Left kidney (tissue), 2 donors: Measurements from ENCODE around the gene PODNL1. TPM values are rescaled to one million over a fixed set of nuclear protein-coding genes. Genes with fewer than 3 reads are reported as not detected.
A peak's percentile ranks its signal among the peaks of the same experiment; 100 is the strongest.
"Not testable (repeated sequence)": the region's sequence is repeated elsewhere in the genome, so short reads cannot be mapped to it uniquely, and the experiment has no call there.

Source experiments
- DNase-seq: peaks from one replicate; pipeline ENCODE4 v3.0.0-alpha.2; 2013
- polyA plus RNA-seq: library from polyadenylated mRNA; unstranded; fragments of 120-200 nt; gene quantifications from one replicate; pipeline ENCODE4 v1.2.1, GENCODE V29; 2013; ENCODE audit not compliant: insufficient read length

PODNL1 gene
- polyA plus RNA-seq, 1 donor: 1.2 TPM

GRCh38 chr19:13926715-13927114 lies 11.5 kb downstream of the PODNL1 start:
- DNase-seq: no peak

DNA sequence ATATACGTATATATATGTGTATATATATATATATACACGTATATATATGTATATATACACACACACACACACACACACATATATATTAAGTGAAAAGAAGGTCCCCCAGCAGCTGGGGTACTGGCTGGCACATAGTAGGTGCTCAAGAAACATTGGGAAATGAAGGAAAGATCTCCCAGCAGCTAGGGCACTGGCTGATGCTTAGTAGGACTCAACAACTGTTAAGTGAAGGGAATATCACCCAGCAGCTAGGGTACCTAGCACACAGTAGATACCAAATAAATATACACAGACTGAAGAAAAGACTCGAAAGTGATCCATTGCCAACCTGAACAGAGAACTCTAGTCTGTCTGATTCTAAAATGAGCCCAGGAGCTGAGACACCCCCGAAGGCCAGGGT lies 12.2 kb downstream of the PODNL1 start:
- no peak for DNase-seq

DNA sequence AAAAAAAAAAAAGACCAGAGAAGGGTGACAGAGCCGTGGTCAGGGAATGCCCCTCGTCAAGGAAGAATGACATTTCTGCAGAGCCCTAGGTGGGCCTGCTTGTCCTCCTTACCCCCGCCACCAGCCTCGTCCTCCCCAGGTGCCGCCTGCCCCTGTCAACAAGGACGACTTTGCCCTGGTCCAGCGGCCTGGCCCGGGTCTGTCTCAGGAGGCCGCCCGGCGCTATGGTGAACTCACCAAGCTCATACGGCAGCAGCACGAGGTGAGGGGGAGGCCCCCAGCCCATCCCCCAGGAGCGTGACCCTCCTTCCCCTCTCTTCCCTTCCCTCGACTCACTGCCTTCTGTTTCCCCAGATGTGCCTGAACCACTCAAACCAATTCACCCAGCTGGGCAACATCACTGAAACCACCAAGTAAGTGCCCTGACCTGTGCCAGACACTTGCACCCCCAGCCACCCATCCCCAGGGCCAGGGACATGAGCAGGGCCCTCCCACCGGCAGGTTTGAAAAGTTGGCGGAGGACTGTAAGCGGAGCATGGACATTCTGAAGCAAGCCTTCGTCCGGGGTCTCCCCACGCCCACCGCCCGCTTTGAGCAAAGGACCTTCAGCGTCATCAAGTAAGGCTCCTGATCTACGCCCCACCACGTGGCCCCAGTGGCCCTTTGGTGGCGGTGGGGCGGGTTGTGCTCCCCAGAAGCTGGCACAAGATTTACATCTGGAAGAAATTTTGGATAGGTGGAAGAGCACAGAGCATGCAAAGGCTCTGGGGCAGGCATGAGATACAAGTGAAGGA lies 14.8 kb downstream of the PODNL1 start:
- no peak for DNase-seq

DNA sequence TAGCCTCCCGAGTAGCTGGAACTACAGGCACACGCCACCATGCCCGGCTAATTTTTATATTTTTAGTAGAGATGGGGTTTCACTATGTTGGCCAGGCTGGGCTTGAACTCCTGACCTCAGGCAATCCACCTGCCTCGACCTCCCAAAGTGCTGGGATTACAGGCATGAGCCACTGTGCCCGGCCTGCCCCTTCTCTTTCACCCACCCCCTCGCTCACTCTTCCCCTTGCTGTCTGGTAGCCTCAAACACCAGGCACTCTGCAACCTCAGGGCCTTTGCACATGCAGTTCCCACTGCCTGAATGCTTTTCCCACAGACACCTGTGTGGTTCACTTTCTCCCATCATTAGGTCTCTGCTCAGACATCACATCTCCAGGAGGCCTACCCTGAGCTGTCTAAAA lies 16.1 kb downstream of the PODNL1 start:
- DNase-seq: not testable (repeated sequence)

DNA sequence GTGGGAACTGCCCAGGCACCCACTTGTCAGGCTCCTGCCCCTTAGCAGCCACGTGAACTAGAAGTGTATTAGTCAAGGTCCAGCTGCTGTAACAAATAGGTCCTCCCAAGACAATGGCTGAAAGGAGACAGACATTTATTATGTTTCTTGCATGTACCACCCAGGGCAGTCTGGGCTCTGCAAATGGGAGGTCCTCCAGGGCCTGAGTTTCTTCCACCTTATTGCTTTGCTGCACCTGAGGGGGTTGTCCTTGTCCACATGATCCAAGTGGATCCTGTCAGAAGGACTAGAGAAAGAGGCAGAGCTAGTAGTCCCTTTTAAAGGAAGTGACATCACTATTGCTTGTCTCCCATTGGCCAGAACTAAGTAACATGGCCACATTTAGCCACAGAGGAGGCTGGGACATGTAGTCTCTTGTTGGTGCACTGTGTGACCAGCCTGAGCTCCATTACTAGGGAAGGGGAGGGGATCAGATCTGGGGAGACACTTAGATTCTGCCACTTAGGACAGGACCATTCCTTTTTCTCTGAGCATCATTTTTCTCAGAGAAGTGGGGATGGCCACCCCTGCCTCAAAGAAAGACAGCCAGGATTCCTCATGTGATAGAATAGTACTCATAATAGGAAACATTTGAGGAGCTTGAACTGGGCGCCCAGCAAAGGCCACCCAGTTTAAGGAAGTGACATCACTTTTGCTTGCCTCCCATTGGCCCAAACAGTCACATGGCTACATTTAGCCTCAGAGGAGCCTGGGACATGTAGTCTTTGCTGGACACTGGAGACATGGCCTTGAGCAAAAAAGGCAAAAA lies 17.1 kb downstream of the PODNL1 start:
- DNase-seq: no peak

- no peak for DNase-seq
These were observed 17.7 kb downstream of the PODNL1 start for GRCh38 chr19:13920524-13920923.

DNA sequence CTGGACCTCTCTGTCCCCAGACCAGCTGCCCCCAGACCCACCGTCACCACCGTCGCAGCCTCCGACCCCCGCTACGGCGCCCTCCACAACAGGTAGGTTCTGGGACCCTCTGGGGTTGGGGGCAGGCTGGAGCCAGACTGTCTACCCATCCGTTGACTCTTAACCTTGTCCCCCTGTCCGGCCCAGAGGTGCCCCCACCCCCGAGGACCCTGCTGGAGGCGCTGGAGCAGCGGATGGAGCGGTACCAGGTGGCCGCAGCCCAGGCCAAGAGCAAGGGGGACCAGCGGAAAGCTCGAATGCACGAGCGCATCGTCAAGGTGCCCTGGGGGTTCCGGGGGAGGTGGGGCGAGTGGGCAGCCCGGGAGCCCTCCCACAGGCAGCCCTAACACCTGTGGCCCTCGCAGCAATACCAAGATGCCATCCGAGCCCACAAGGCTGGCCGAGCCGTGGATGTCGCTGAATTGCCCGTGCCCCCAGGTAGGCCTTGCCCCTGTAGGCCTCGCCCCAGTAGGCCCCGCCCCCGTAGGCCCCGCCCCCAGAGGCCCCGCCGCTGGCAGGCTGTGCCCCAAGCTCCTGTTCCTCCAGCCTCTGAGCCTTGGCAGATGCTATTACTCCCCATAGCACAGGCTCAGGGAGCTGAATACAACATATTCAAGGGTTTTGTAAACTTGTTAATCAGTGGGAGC lies 19.3 kb downstream of the PODNL1 start:
- no peak for DNase-seq

DNA sequence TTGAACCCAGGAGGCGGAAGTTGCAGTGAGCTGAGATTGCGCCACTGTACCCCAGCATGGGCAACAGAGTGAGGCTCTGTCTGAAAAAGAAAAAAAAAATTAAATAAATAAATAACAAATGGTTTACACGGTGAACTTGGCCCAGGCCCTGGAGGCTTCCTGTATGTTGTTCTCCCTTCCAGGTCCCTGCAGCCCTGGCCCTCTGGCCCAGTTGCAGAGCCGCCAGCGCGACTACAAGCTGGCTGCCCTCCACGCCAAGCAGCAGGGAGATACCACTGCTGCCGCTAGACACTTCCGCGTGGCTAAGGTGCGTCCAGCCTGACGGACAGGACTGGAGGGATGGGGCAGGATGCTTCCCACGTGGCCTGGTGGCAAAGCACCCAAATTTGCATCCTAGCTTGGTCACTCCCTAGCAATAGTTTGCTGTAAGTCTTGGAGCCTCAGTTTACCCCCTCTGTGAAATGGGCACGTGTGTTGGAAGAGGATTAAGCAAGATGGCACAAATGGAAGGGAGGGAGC lies 20.3 kb downstream of the PODNL1 start:
- no peak for DNase-seq

DNA sequence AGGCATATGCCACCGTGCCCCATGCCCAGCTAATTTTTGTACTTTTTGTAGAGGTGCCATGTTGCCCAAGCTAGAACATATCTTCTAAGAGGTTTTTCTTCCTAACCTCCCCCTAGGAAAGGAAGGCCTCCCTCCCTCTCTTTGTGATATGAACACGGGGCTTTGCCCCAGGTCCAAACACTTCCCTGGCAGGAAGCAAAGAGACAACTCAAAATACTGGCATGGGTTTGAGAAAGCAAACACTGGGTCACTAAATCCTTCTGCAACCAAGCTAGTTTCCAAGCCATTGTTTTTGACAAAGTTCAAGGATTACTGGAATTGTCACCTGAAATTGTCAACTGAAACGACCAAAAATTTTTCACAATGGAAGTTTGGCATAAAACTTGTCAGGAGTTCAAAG lies 23.4 kb downstream of the PODNL1 start:
- DNase-seq: no peak

- no peak for DNase-seq
These were observed 24.9 kb downstream of the PODNL1 start for GRCh38 chr19:13913352-13913751.

GRCh38 chr19:13909430-13909829 lies 28.8 kb downstream of the PODNL1 start:
- no peak for DNase-seq

DNA sequence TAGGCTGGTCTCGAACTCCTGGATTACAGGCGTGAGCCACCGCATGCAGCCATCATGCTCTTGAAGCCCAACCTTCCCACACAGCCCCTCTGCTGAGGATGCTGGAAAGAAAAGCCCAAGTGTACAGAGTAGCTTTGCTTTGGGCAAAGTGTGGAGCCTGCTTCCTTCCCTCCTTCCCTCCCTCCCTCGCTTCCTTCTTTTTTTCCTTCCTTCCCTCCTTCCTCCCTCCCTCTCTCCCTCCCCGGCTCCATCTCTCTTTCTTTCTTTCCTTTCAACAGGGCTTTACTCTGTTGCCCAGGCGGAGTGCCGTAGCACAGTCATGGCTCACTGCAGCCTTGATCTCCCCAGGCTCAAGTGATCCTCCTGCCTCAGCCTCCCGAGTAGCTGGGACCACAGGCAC lies 29.5 kb downstream of the PODNL1 start:
- no peak for DNase-seq

GRCh38 chr19:13906910-13907309 lies 31.3 kb downstream of the PODNL1 start:
- no peak for DNase-seq

- DNase-seq: no peak
These were observed 31.7 kb downstream of the PODNL1 start for GRCh38 chr19:13906521-13906904.

- DNase-seq: peak; percentile 86
These were observed 32.3 kb downstream of the PODNL1 start, which contains the start of the genes BRME1 and CC2D1A for GRCh38 chr19:13905634-13906520. BRME1 (minus strand) TSS chr19:13906117; CDS start chr19:13904892, 1,225 bp downstream. CC2D1A (plus strand) TSS chr19:13906201; CDS start chr19:13906442, 241 bp downstream.

- no peak for DNase-seq
These were observed 35.1 kb downstream of the PODNL1 start for GRCh38 chr19:13902993-13903555.

DNA sequence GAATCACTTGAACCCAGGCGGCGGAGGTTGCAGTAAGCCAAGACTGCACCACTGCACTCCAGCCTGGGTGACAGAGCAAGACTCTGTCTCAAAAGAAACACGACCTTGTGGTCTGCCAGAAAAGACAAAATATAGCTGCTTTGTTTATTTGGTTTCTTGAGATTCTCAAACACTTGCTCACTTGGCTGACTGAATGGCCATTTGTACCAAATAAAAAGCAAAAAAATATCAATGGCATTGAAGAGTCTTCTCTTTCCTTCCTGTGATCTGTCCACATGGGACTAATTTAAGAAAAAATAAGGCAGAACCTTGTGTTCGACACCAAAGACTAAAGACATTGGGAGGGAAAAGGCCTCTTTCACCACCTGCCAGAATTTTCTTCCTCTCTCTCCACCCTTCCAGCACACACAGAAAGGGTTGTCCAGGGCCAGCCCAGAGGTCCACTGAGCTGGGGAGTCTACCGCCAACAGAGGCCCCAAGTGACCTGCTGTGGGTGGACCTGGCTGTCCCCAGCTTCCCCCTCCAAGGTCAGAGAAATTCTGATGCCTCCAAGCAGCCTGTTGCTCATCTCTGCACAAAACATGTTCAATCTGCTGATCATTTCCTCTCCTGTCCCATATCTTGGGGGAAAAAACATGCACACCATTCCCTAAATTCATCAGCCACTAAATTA lies 38.2 kb downstream of the PODNL1 start:
- no peak for DNase-seq

DNA sequence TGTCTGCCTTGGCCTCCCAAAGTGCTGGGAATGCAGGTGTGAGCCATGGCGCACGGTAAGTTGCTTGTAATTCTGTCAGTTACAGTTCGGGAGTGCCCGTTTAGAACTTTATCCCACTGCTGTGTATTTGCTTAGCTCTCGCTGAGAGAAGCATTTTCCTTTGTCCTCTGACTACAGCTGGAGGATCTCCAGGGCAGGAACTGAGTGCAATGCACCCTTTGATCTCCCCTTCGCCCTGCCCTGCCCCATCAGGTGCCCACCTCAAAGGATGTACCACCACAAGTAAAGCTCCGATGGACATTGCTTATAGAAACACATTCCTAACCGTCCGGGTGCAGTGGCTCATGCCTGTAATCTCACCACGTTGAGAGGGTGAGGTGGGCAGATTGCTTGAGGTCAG lies 38.8 kb downstream of the PODNL1 start:
- DNase-seq: no peak

GRCh38 chr19:13896227-13896626 lies 42.0 kb downstream of the PODNL1 start:
- no peak for DNase-seq

GRCh38 chr19:13894552-13894951 lies 43.7 kb downstream of the PODNL1 start:
- no peak for DNase-seq
